ENCODE measurements around the gene HDGFL1.

DNA sequence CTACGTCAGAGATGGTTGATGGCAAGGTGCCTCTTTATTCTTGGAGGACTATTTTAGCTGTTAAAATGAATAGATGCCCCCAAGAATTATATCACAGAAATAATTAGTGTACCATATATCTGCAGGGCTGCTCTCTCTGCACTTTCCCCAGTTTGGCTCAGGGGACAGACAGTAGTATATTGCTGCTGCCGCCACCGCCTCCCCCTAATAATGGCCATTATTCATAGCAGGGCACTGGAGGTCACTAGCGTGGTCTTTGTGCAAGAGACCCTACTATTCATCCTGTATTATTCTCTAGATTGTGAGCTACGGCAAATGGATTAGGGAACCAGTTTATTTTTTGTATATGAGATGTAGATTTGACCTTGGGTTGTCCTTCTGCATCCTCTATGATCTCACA, 11.0 kb downstream of the HDGFL1 start:
- TF ChIP-seq, protein P1, sequence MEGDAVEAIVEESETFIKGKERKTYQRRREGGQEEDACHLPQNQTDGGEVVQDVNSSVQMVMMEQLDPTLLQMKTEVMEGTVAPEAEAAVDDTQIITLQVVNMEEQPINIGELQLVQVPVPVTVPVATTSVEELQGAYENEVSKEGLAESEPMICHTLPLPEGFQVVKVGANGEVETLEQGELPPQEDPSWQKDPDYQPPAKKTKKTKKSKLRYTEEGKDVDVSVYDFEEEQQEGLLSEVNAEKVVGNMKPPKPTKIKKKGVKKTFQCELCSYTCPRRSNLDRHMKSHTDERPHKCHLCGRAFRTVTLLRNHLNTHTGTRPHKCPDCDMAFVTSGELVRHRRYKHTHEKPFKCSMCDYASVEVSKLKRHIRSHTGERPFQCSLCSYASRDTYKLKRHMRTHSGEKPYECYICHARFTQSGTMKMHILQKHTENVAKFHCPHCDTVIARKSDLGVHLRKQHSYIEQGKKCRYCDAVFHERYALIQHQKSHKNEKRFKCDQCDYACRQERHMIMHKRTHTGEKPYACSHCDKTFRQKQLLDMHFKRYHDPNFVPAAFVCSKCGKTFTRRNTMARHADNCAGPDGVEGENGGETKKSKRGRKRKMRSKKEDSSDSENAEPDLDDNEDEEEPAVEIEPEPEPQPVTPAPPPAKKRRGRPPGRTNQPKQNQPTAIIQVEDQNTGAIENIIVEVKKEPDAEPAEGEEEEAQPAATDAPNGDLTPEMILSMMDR (IDR thresholded peaks at IDR 0.05) = no peak
- TF ChIP-seq POLR2AphosphoS5 (IDR thresholded peaks at IDR 0.05) (no peak), EP300 (IDR thresholded peaks at IDR 0.05) (no peak), POLR2A (IDR thresholded peaks at IDR 0.05) (no peak)

Measured in stomach (tissue), 4 donors.